AG04450 (cell line): Measurements from ENCODE around the gene SDK1. TPM values are rescaled to one million over a fixed set of nuclear protein-coding genes. Genes with fewer than 3 reads are reported as not detected.

ENCODE experiments used
- CTCF ChIA-PET: fragments of 300-600, 350-600 bp; formaldehyde crosslinking; extraction: SDS; loops from one replicate; lab custom pipeline; 2022; ENCODE audit warnings: antibody characterized with exemption, inconsistent platforms; lab: Charles Lee
- POLR2A ChIA-PET: fragments of 350-600 bp; formaldehyde crosslinking; extraction: SDS; loops from one replicate; lab custom pipeline; 2021; ENCODE audit warnings: antibody characterized with exemption, inconsistent platforms; lab: Yijun Ruan, JAX
- DNase-seq: peaks from one replicate; pipeline ENCODE4 v3.0.0-alpha.2; 2011; ENCODE audit warnings: low read depth, low spot score
- H3K27ac ChIP-seq: one replicate; pipeline ENCODE4 v1.5.1; 2012; ENCODE audit warnings: low read depth, low read length, control low read depth
- H3K27me3 ChIP-seq: one replicate; pipeline ENCODE4 v1.6.0; 2012; ENCODE audit warnings: low read length; ENCODE audit not compliant: control insufficient read depth, insufficient read depth
- H3K4me3 ChIP-seq: 2 replicates; pipeline ENCODE4 v1.5.1; 2011; ENCODE audit warnings: mild to moderate bottlenecking, low read depth, low read length, control low read depth
- H3K9me3 ChIP-seq: 2 replicates; pipeline ENCODE4 v1.5.1; 2012; ENCODE audit warnings: low read length; ENCODE audit not compliant: control insufficient read depth, insufficient read depth
- CTCF ChIP-seq: IDR thresholded peaks from 2 replicates; pipeline ENCODE4 v1.5.1; 2011; ENCODE audit warnings: low read depth, low read length, control low read depth, inconsistent platforms
- polyA plus RNA-seq: library from polyadenylated mRNA; depleted of rRNA; stranded (reverse); fragments of >200 nt; gene quantifications from 2 replicates; pipeline ENCODE4 v1.2.3, GENCODE V29; 2011

SDK1 gene
- polyA plus RNA-seq, 1 experiment = 2.2 TPM

- Histone ChIP-seq H3K4me3 (no peak overlapping the region), H3K27me3 (no peaks in the 10 kb centered on the region), H3K27ac (no peak overlapping the region), H3K9me3 (peaks cover 43% of the 10 kb centered on the region)
- POLR2A ChIA-PET = no interaction called here
- no peak for DNase-seq
- CTCF ChIA-PET = no interaction called here
- TF ChIP-seq CTCF = no peak
Measured at GRCh38 chr7:4052130-4052529, 751.1 kb downstream of the SDK1 start.

GRCh38 chr7:4054158-4054557, 753.1 kb downstream of the SDK1 start:
- CTCF ChIA-PET = no interaction called here
- POLR2A ChIA-PET = no interaction called here
- peaks cover 32% of the 10 kb centered on the region for H3K9me3 ChIP-seq
- H3K4me3 ChIP-seq = no peak overlapping the region
- no peaks in the 10 kb centered on the region for H3K27me3 ChIP-seq
- DNase-seq = no peak
- H3K27ac ChIP-seq = no peak overlapping the region
- TF ChIP-seq CTCF = no peak

- Histone ChIP-seq H3K27ac (no peak overlapping the region), H3K9me3 (peaks cover 29% of the 10 kb centered on the region), H3K4me3 (no peak overlapping the region), H3K27me3 (no peaks in the 10 kb centered on the region)
- ChIA-PET POLR2A (no interaction called here), CTCF (interaction anchor here (0.6 kb wide), 1 partner anchor 977 kb away, joined by 3 read pairs; no protein-coding TSS in a partner anchor)
- no peak for DNase-seq
- no peak for TF ChIP-seq CTCF
Measured at GRCh38 chr7:4056552-4057288, 755.7 kb downstream of the SDK1 start.

- Histone ChIP-seq H3K4me3 (no peak overlapping the region), H3K9me3 (peaks cover 24% of the 10 kb centered on the region), H3K27me3 (no peaks in the 10 kb centered on the region), H3K27ac (no peak overlapping the region)
- ChIA-PET CTCF (no interaction called here), POLR2A (no interaction called here)
- DNase-seq = no peak
- no peak for TF ChIP-seq CTCF
Measured at GRCh38 chr7:4057289-4057616, 756.2 kb downstream of the SDK1 start.

GRCh38 chr7:4058158-4058557, 757.1 kb downstream of the SDK1 start:
- no peak for TF ChIP-seq CTCF
- H3K9me3 ChIP-seq = peaks cover 21% of the 10 kb centered on the region
- ChIA-PET POLR2A (no interaction called here), CTCF (no interaction called here)
- no peaks in the 10 kb centered on the region for H3K27me3 ChIP-seq
- no peak overlapping the region for H3K4me3 ChIP-seq
- no peak overlapping the region for H3K27ac ChIP-seq
- no peak for DNase-seq
